PFSK-1 (cell line): ENCODE results near the gene DCAF8.

Source experiments
- POLR2AphosphoS5 ChIP-seq: IDR thresholded peaks from 2 replicates; pipeline ENCODE4 v1.6.1; 2012; ENCODE audit warnings: low read depth, mild to moderate bottlenecking, control low read depth, low read length, moderate library complexity
- SIN3A ChIP-seq: IDR thresholded peaks from 2 replicates; pipeline ENCODE4 v1.6.1; 2012; ENCODE audit warnings: mild to moderate bottlenecking, low read length, moderate library complexity, borderline replicate concordance; ENCODE audit not compliant: insufficient read depth
- TAF1 ChIP-seq: IDR thresholded peaks from 2 replicates; pipeline ENCODE4 v1.6.1; 2012; ENCODE audit warnings: low read length, control low read depth, borderline replicate concordance; ENCODE audit not compliant: insufficient read depth
- TF ChIP-seq, protein P1 (sequence below), 2 experiments: IDR thresholded peaks; 2 replicates each; pipeline versions ENCODE4 v1.6.1 to v1.8.0; 2011 to 2012; ENCODE audit warnings: low read depth in 2 of 2, low read length in 2 of 2, control low read depth in 1 of 2, inconsistent platforms in 1 of 2, mild to moderate bottlenecking in 1 of 2, moderate library complexity in 1 of 2; ENCODE audit not compliant: insufficient read depth in 1 of 2

DNA sequence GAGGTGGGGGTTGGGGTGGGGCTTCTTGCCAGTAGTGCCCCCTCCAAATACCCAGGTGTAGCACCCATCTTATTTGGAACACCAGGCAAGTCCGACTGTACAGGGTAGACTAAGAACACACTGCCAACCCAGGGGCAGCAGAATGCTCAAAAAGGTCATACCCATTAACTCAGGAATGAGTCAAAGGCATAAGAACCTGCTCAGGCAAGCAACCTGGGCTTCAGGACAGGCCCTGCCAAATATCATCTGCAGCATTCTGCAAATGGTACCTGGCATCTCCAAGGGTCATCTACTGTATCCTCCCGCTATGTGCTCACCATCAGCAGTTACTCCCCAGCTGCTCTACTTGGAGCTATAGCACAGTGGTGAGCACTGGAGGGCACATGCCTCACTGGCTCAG lies 37.7 kb downstream of the DCAF8 start:
- TF ChIP-seq SIN3A (no peak), POLR2AphosphoS5 (no peak), TAF1 (no peak)
- TF ChIP-seq, protein P1, sequence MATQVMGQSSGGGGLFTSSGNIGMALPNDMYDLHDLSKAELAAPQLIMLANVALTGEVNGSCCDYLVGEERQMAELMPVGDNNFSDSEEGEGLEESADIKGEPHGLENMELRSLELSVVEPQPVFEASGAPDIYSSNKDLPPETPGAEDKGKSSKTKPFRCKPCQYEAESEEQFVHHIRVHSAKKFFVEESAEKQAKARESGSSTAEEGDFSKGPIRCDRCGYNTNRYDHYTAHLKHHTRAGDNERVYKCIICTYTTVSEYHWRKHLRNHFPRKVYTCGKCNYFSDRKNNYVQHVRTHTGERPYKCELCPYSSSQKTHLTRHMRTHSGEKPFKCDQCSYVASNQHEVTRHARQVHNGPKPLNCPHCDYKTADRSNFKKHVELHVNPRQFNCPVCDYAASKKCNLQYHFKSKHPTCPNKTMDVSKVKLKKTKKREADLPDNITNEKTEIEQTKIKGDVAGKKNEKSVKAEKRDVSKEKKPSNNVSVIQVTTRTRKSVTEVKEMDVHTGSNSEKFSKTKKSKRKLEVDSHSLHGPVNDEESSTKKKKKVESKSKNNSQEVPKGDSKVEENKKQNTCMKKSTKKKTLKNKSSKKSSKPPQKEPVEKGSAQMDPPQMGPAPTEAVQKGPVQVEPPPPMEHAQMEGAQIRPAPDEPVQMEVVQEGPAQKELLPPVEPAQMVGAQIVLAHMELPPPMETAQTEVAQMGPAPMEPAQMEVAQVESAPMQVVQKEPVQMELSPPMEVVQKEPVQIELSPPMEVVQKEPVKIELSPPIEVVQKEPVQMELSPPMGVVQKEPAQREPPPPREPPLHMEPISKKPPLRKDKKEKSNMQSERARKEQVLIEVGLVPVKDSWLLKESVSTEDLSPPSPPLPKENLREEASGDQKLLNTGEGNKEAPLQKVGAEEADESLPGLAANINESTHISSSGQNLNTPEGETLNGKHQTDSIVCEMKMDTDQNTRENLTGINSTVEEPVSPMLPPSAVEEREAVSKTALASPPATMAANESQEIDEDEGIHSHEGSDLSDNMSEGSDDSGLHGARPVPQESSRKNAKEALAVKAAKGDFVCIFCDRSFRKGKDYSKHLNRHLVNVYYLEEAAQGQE (IDR thresholded peaks at IDR 0.05; ENCODE audit: insufficient read depth in 1 of 2, low read depth in 2 of 2, low read length in 2 of 2): no peak
